ENCODE data around the gene MUC12.
A peak's percentile ranks its signal among the peaks of the same experiment; 100 is the strongest.
"Not testable (repeated sequence)": the region's sequence is repeated elsewhere in the genome, so short reads cannot be mapped to it uniquely, and the experiment has no call there.

MUC12 gene

DNA sequence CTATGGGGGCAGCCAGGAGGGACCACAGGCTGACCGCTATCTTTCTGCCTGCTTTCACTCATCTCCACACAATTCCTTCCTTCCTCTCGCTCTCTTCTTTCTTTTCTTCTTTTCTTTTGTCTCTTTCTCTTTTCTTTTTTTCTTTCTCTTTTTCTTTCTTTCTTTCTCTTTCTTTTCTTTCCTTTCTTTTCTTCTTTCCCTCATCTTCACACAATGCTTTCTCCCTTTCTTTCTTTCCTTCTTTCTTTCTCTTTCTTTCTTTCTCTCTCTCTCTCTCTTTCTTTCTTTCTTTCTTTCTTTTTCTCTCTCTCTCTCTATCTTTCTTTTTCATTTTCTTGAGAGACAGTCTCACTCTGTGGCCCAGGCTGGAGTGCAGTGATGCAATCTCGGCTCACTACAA is 6.8 kb upstream of the MUC12 start:
- no peak for DNase-seq (ENCODE audit: low spot score)

GRCh38 chr7:100963386-100963785 is 6.0 kb upstream of the MUC12 start:
- DNase-seq (ENCODE audit: low spot score) = no peak

DNA sequence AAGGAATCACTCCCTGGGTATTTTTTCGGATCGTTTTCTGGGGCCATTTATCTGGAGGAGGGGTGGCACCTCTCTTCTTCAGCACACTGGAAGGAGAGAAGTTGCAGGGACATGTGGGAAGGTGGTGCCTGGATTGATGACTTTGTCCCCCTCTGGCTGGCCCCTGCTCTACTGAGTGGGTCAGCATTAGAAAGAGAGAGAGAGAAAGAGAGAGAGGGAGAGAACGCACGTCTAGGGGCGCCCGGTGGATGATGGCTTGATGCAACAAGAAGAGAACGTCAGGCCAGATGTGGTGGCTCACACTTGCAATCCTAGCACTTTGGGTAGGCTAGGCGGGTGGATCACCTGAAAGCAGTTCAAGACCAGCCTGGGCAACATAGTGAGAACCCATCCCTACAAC is 5.5 kb upstream of the MUC12 start:
- no peak for DNase-seq (ENCODE audit: low spot score)

GRCh38 chr7:100964630-100965029 is 4.7 kb upstream of the MUC12 start:
- no peak for DNase-seq (ENCODE audit: low spot score)

DNA sequence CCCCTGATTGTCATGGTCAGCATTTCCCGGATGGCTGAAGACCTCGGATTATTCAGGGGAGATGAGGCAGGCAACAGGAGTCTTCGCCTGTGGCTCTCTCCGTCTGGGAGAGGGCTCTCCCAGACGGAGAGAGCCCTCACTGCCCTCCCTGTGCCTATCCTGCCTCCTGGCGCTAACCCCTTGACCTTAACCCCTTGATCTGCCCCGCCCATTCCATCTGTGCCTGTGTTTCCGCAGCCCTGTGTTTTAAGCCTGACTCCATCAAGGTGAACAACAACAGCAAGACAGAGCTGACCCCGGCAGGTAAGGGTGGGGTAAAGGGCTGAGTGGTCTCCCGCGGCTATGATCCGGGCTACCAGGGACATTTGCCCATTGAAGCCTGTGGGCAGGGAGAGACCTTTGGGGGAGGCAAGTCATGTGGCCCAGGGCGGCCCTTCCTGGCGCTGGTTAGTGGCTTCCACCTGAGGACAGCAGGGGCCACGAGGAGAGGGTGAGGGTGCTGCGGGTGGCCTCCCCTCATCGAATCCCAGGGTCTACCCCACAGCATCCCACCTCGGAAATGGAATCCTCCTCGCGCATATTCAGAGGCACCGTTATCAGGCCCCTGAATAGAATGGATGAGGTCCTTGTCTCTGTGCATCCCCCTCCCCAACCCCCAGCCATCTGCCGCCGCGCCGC is 4.2 kb upstream of the MUC12 start:
- no peak for DNase-seq (ENCODE audit: low spot score)

DNA sequence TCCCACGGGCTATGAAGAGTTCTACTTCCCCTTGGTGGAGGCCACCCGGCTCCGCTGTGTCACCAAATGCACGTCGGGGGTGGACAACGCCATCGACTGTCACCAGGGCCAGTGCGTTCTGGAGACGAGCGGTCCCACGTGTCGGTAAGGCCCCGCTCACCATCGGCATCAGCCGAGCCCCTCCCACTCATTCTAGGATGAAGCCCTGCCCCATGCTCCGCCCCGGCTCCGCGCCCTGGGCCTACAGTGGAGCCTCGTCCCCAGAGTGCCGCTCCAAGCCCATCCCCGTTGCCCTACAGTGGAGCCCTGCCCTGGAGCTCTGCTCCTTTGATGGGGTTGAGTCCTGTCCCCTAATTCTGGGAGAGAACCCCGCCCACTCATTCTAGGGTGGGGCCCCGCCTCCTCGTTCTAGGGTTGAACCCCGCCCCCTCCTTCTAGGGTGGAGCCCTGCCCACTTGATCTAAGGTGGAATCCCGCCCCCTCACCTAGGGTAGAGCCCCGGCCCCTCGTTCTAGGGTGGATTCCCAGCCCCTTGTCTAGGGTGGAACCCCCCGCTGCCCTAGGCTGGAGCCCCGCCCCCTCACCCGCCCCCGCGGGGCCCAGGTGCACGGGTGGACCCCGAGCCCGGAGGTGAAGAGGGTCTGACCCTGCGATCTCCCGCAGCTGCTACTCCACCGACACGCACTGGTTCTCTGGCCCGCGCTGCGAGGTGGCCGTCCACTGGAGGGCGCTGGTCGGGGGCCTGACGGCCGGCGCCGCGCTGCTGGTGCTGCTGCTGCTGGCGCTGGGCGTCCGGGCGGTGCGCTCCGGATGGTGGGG is 3.4 kb upstream of the MUC12 start:
- DNase-seq (ENCODE audit: low spot score) = peak; percentile 90

- no peak for DNase-seq (ENCODE audit: low spot score)
These were observed 2.6 kb upstream of the MUC12 start for GRCh38 chr7:100966542-100967291.

DNA sequence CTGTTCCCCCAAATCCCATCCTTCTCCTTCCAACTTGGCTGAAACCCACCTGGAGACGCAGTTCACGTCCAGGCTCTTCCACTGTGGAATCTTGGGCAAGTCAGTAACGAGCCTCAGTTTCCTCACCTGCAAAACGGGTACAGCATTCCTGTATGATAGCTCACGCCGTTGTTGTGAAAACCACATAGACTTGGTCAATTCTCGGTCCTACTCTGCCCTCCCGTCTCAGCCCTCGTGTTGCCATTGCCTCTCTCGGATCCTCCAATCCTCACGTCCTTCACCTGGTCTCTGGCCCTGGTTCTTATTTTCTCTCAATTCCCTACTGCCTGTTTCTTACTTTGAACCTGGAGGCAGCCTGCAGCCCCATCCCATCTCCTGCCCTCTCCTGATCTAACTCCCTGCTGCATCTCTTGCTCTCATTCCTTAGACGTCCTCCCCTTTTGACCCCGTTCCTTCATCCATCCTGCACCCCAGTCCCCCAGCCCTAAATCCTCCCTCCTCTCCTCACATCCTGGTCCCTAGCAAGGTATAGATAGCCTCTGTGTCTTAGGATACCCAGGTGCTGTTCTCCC is 2.0 kb upstream of the MUC12 start:
- no peak for DNase-seq (ENCODE audit: low spot score)

DNA sequence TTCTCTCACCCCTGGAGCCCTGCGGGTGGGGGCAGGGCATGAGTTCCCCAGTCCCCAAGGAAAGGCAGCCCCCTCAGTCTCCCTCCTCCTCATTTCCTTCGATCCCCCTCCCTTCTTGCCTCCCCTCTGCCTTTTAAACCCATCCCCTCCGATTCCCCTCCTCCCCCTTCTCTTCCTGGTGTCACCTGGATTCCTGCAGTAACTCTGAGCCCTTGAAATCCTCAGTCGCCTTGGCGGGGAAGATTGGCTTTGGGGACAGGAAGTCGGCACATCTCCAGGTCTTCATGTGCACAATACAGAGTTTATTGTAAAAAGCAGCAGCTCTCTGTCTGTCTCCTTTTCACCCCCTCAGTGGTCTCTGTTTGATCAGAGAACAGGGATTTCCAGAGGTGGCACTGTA is 1.3 kb upstream of the MUC12 start:
- DNase-seq (ENCODE audit: low spot score) = no peak

GRCh38 chr7:100968650-100969049 is 715 bp upstream of the MUC12 start:
- no peak for DNase-seq (ENCODE audit: low spot score)

DNA sequence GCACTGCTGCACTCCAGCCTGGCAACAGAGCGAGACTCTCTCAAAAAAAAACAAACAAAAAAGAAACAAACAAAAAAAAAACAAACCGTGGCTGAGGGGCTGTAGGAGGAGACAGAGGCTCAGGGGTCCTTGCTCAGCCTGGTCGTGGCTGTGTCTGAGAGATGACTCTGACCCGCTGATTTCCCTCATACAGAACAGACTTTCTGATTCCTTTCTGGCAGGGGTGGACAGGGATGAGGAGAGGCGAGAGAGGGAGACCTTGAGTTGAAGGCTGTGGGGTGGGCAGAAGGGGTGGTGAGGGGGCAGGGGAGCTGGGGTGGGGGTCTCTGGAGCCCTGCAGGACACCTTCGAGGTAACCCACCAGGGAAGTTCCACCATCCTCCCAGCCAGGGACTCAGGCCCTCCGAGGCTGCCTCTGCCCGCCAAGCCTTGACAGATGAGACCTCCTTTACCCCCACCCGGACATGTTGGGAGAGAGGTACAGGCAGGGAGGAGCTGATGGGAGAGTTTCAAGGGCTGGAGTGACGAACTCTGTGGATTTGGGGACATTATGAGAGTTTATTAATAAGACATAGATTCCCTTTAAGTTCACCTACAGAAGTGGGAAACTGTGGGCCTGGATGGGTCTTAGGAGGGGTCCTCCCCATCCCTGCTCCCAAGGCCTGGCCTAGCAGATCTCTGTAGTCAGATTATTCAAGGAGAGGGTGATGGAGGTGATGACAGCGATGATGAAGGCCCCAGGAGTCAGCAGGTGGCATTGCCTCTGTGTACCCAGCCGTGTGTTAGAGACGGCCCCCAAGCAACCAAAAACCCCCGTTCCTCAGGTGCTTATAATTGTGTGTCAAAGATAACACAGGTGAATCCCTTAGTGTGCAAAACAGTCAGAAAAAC is 2.0 kb downstream of the MUC12 start:
- no peak for DNase-seq (ENCODE audit: low spot score)

DNA sequence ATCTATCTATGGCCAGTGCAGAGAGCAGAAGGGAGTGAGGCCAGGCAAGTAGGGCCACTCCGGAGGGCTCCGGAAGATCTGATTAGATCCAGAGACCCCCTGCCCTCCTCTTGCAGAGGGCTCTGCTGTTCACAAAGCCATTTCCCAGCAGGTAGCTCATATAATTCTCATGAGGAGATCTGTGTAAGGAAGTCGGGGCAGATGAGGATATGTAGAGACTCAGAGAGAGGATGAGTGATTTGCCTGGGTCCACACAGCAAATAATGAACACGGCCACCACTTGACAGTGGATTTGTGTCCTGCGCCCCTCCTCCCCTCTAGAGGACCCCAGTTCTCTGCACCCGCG is 2.6 kb downstream of the MUC12 start:
- DNase-seq (ENCODE audit: low spot score) = no peak

DNA sequence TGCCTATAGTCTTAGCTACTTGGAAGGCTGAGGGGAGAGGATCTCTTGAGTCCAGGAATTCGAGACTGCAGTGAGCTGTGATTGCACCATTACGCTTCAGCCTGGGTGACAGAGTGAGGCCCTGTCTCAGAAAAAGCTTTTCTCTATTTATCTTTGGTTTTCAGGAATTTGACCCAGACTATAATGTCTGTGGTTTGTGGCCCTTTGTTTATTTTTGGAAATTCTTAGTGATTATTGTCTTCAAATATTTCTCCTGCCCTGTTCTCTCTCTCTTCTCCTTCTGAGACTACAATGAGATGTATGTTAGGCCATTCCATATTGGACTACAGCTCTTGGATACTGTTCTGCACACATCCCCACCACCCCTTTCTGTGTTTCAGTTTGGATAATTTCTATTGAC is 4.7 kb downstream of the MUC12 start:
- DNase-seq (ENCODE audit: low spot score) = no peak

- no peak for DNase-seq (ENCODE audit: low spot score)
These were observed 6.0 kb downstream of the MUC12 start for GRCh38 chr7:100975371-100975821.

DNA sequence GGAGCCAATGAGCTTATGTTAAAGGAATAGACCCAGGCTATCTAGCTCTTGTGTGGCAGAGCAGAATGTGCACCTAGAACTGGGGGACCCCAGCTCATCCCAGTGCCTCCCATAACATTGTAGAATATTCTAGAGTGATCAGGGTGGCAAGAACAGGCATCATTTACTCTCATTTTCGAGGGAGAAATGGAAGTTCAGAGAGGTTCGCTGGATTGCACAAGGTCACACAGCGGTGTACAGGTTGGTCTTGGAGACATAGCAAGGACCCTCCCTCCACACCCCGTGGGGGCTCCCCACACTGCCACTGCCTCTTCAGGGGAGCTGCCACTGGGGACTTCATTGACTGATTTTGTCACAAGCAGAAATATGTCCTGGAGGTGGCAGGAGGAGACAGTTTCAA is 8.9 kb downstream of the MUC12 start:
- no peak for DNase-seq (ENCODE audit: low spot score)

DNA sequence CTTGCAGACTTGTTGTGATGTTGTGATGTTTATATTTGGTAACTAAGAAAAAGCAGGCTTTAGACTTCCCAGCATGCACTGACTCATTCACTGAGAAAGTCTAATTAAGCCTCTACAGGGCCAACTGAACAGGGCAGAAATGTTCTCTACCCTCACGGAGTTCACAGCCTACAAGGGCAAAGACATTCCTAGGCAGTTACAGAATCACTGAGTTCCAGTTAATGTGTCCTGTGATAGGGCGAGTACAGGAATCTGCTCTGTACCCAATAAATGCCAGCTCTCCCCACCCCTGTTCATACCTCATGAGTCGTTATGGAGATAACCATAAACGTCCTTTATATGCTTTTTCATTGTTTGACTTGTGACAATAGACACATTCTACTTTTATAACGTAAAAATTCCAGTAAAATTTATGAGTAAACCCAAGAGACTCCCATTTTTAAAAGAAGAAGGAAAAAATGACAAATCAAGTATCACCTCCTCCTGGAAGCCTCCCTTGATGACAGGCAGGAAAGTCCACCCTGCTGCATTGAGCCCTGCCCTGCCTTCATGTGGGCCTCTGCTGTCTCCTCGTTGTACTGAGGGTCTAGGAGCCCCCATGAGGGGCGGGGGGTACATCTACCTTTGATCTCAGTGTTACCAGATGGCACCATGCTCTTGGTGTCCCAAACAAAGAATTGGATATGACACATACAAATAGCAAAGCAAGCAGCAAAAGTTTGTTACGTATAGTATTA is 14.3 kb downstream of the MUC12 start:
- peak; percentile 66 for DNase-seq (ENCODE audit: low spot score)

GRCh38 chr7:100984241-100984918 is 15.0 kb downstream of the MUC12 start:
- not testable (repeated sequence) for DNase-seq (ENCODE audit: low spot score)

GRCh38 chr7:100985033-100985797 is 15.8 kb downstream of the MUC12 start:
- DNase-seq (ENCODE audit: low spot score) = not testable (repeated sequence)

GRCh38 chr7:100991631-100992030 is 22.3 kb downstream of the MUC12 start:
- no peak for DNase-seq (ENCODE audit: low spot score)

Data from GM03348 (cell line).